Suprapubic skin (tissue), 4 donors: ENCODE data around the gene FILIP1L.
A peak's percentile ranks its signal among the peaks of the same experiment; 100 is the strongest.

Source experiments
- EP300 ChIP-seq: sonication (generic); formaldehyde crosslinking; IDR thresholded peaks from one replicate; pipeline ENCODE4 v1.6.1; 2017; ENCODE audit warnings: antibody characterized with exemption
- POLR2A ChIP-seq, 2 donors: fragments of 450-650 bp; IDR thresholded peaks; one replicate each; pipeline ENCODE4 v1.6.1; 2017; ENCODE audit warnings: antibody characterized with exemption in 2 of 2, mild to moderate bottlenecking in 2 of 2, moderate library complexity in 2 of 2
- POLR2AphosphoS5 ChIP-seq, 3 donors: sonication (generic); formaldehyde crosslinking; IDR thresholded peaks; one replicate each; pipeline ENCODE4 v1.6.1; 2017; ENCODE audit warnings: antibody characterized with exemption in 3 of 3
- TF ChIP-seq, protein P1 (sequence below), 2 donors: fragments of 200-600 bp in 1 of 2; fragments of 450-650 bp in 1 of 2; sonication (generic) in 1 of 2; IDR thresholded peaks; one replicate each; pipeline ENCODE4 v1.5.1; 2016 to 2019; ENCODE audit warnings: antibody characterized with exemption in 2 of 2, mild to moderate bottlenecking in 1 of 2, moderate library complexity in 1 of 2

DNA sequence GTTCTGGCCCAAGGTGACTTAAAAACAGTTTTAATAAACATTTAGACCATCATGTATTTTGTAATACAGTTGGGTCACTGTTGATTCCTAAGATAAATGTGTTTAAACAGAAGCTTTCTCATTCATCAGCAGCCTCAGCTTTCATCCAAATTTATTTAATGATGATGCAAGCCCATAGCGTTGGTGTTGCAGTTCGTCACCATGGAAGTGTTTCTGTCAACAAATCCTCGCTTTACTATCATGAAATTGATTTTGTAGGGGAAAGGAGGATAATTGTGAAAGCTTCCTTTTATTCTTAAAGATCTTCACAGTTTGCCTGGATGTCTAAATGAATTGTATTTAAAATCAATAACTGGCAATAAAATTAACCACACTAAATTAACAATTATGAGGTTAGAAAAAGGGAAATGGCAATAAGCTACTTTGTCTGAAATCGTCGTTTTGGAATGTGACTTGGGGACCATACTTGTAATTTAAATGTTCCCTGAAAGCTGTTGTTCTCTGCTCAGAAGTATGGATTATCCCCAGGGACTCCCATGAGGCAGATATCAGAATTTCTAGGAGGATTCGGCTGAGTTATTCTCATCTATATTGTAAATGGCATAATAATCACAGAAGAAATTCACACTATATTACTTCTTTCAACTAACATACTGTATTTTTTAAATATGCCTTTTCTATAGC, 267.7 kb downstream of the FILIP1L start:
- TF ChIP-seq POLR2A (IDR thresholded peaks at IDR 0.05) (no peak), EP300 (no peak), POLR2AphosphoS5 (IDR thresholded peaks at IDR 0.05) (peak in 1 of 3 donors; percentile 77)
- TF ChIP-seq, protein P1, sequence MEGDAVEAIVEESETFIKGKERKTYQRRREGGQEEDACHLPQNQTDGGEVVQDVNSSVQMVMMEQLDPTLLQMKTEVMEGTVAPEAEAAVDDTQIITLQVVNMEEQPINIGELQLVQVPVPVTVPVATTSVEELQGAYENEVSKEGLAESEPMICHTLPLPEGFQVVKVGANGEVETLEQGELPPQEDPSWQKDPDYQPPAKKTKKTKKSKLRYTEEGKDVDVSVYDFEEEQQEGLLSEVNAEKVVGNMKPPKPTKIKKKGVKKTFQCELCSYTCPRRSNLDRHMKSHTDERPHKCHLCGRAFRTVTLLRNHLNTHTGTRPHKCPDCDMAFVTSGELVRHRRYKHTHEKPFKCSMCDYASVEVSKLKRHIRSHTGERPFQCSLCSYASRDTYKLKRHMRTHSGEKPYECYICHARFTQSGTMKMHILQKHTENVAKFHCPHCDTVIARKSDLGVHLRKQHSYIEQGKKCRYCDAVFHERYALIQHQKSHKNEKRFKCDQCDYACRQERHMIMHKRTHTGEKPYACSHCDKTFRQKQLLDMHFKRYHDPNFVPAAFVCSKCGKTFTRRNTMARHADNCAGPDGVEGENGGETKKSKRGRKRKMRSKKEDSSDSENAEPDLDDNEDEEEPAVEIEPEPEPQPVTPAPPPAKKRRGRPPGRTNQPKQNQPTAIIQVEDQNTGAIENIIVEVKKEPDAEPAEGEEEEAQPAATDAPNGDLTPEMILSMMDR (IDR thresholded peaks at IDR 0.05), result no peak
